Smooth muscle cell (in vitro differentiated cells): Measurements from ENCODE around the gene PLA2G2C. TPM values are rescaled to one million over a fixed set of nuclear protein-coding genes. Genes with fewer than 3 reads are reported as not detected.

Experiments used
- DNase-seq: peaks from one replicate; lab custom pipeline; 2025; ENCODE audit not compliant: unreplicated experiment; lab: John Stamatoyannopoulos, UW
- H2AFZ ChIP-seq: fragments of 200-600 bp; sonication (generic); 2 replicates; pipeline ENCODE4 v1.6.0; 2016; ENCODE audit warnings: antibody characterized with exemption, low read depth, mild to moderate bottlenecking
- H3F3A ChIP-seq: fragments of 200-600 bp; sonication (generic); 2 replicates; pipeline ENCODE4 v1.6.0; 2017; ENCODE audit warnings: antibody characterized with exemption, low read depth
- H3K27ac ChIP-seq: fragments of 200-600 bp; sonication (generic); 2 replicates; pipeline ENCODE4 v1.5.1; 2016; ENCODE audit warnings: low read depth, mild to moderate bottlenecking
- H3K27me3 ChIP-seq: fragments of 200-600 bp; sonication (generic); 2 replicates; pipeline ENCODE4 v1.6.1; 2016; ENCODE audit warnings: low read depth, mild to moderate bottlenecking
- H3K36me3 ChIP-seq: fragments of 200-600 bp; sonication (generic); 2 replicates; pipeline ENCODE4 v1.5.1; 2016; ENCODE audit warnings: low read depth
- H3K4me1 ChIP-seq: fragments of 200-600 bp; sonication (generic); 2 replicates; pipeline ENCODE4 v1.5.1; 2016; ENCODE audit warnings: low read depth
- H3K4me2 ChIP-seq: fragments of 200-600 bp; sonication (generic); 2 replicates; pipeline ENCODE4 v1.6.0; 2016; ENCODE audit warnings: mild to moderate bottlenecking
- H3K4me3 ChIP-seq: fragments of 200-600 bp; sonication (generic); 2 replicates; pipeline ENCODE4 v1.5.1; 2016; ENCODE audit warnings: mild to moderate bottlenecking
- H3K79me2 ChIP-seq: fragments of 200-600 bp; sonication (generic); 2 replicates; pipeline ENCODE4 v1.6.0; 2016; ENCODE audit warnings: low read depth, mild to moderate bottlenecking
- H3K9ac ChIP-seq: fragments of 200-600 bp; sonication (generic); 2 replicates; pipeline ENCODE4 v1.6.0; 2016; ENCODE audit warnings: low read depth
- H3K9me3 ChIP-seq: fragments of 200-600 bp; sonication (generic); replicated peaks from 2 replicates; pipeline ENCODE4 v1.5.1; 2016; ENCODE audit warnings: low read depth
- H4K20me1 ChIP-seq: fragments of 200-600 bp; sonication (generic); 2 replicates; pipeline ENCODE4 v1.6.0; 2016; ENCODE audit warnings: low read depth
- WGBS: methylation state at CpG from one replicate; pipeline ENCODE4 v1.1.7; 2016; ENCODE audit warnings: low lambda C conversion rate; 5-methylcytosine and 5-hydroxymethylcytosine counted together
- polyA plus RNA-seq: library from polyadenylated mRNA; unstranded; fragments of >200 nt; fragmentation: Nextera tagmentation; extraction: Ambion mirVana; gene quantifications from 2 replicates; pipeline ENCODE4 v1.2.1, GENCODE V29; 2016
- total RNA-seq: library from RNA; depleted of rRNA; stranded (reverse); fragments of >200 nt; gene quantifications from 2 replicates; pipeline ENCODE4 v1.2.3, GENCODE V29; 2014
- TF ChIP-seq, protein P1 (sequence below): fragments of 200-600 bp; sonication (generic); IDR thresholded peaks from 2 replicates; pipeline ENCODE4 v1.5.1; 2017; ENCODE audit warnings: borderline replicate concordance, mild to moderate bottlenecking, antibody characterized with exemption; ENCODE audit not compliant: insufficient read depth, poor library complexity, severe bottlenecking

The PLA2G2C gene
- total and polyA plus RNA-seq, 2 experiments from 2014 or later: 0.09 TPM; not detected in 1

DNA sequence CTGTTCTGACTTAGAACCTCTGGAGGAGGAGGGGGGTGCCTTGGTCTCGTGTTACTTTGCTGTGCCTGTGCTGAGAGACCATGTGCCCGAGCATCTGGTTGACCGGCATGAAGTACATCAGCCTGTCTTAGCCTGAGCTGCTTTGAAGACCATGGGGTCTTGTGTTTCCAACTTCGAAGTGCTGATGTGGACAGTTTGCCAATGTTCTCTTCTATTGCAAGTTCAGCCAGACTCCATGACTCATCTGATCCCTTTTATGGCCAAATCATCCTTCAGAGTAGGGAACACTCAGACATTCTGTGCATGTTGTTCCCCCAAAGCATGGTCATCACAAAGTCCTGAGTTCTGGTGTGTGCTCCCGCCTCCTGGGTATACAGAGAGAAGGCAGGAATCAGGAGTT lies 6.0 kb upstream of the PLA2G2C start:
- Histone ChIP-seq H3K9ac (no peak overlapping the region), H3K9me3 (no peaks in the 10 kb centered on the region), H3K4me3 (no peak overlapping the region), H3K36me3 (no peaks in the 10 kb centered on the region), H4K20me1 (no peaks in the 10 kb centered on the region), H3K79me2 (no peaks in the 10 kb centered on the region), H3K4me2 (no peak overlapping the region), H3K27me3 (no peaks in the 10 kb centered on the region), H3K27ac (no peak overlapping the region), H3K4me1 (no peaks in the 10 kb centered on the region), H3F3A (no peaks in the 10 kb centered on the region), H2AFZ (no peak overlapping the region)
- TF ChIP-seq, protein P1, sequence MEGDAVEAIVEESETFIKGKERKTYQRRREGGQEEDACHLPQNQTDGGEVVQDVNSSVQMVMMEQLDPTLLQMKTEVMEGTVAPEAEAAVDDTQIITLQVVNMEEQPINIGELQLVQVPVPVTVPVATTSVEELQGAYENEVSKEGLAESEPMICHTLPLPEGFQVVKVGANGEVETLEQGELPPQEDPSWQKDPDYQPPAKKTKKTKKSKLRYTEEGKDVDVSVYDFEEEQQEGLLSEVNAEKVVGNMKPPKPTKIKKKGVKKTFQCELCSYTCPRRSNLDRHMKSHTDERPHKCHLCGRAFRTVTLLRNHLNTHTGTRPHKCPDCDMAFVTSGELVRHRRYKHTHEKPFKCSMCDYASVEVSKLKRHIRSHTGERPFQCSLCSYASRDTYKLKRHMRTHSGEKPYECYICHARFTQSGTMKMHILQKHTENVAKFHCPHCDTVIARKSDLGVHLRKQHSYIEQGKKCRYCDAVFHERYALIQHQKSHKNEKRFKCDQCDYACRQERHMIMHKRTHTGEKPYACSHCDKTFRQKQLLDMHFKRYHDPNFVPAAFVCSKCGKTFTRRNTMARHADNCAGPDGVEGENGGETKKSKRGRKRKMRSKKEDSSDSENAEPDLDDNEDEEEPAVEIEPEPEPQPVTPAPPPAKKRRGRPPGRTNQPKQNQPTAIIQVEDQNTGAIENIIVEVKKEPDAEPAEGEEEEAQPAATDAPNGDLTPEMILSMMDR: no peak
- WGBS: 66% methylated on average over 5 of the region's 5 CpGs
- DNase-seq: no peak

DNA sequence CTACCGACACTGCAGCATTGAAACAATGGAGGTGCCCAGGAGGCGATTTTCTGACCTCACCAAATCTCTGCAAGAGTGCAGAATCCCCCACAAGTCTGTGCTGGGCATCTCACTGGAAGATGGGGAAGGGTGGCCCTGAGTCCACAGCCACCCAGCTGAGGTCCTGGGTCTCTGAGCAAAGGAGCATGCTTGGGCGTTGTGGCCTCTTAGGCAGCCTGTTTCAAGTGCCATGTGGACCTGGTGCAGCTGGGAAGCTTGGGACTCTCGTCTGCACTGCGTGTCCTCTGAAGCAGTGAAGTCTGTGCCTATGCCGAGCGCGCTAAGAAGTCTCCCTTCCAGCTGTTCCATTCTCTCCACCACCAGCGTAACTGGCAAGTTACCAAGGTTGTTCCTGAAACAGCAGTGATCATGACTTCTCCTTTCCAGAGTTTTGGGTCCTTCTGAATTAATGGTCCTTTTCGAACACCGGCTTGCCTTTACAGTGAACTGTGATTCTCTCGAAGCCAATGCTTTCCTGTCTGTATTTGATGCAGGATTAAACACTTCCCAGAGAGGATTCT lies 5.0 kb upstream of the PLA2G2C start:
- no peaks in the 10 kb centered on the region for H3K9me3 ChIP-seq

DNA sequence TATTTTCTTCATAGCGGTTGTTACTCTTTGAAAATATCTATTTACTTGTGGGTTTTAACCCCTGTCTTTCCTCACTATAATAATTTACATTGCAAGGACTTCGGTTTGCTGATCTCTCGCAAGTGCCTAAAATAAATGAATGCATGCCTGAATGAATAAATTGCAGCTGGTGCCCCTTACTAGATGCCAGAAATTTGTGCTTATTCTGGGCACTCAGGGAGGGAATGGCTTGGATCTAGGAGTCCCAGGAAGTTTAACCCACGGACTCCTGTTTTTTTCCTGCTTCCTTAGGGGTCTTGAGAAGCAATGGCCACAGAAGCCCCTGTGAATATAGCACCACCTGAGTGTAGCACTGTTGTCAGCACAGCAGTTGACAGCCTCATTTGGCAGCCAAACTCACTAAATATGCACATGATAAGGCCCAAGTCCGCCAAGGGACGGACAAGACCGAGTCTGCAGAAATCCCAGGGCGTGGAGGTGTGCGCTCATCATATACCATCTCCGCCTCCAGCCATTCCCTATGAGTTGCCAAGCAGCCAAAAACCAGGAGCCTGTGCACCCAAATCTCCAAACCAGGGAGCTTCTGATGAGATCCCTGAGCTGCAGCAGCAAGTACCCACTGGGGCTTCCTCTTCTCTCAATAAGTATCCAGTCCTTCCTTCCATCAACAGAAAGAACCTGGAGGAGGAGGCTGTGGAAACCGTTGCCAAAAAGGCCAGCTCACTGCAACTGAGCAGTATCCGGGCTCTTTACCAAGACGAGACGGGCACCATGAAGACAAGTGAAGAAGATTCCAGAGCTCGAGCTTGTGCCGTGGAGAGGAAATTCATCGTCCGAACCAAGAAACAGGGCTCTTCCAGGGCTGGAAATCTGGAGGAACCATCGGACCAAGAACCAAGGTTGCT lies 4.2 kb upstream of the PLA2G2C start:
- no peaks in the 10 kb centered on the region for H3K79me2 ChIP-seq
- H3K27me3 ChIP-seq: no peaks in the 10 kb centered on the region
- H3K36me3 ChIP-seq: no peaks in the 10 kb centered on the region
- no peak overlapping the region for H3K9ac ChIP-seq
- H3K27ac ChIP-seq: no peak overlapping the region
- 96% methylated on average over 19 of the region's 19 CpGs for WGBS
- no peak overlapping the region for H3K4me3 ChIP-seq
- peaks cover 7% of the 10 kb centered on the region for H3K4me1 ChIP-seq
- no peak overlapping the region for H2AFZ ChIP-seq
- TF ChIP-seq, protein P1: no peak
- no peaks in the 10 kb centered on the region for H3K9me3 ChIP-seq
- no peak for DNase-seq
- H4K20me1 ChIP-seq: no peaks in the 10 kb centered on the region
- no peaks in the 10 kb centered on the region for H3F3A ChIP-seq
- no peak overlapping the region for H3K4me2 ChIP-seq

More for the DNA sequence above, 5.0 kb upstream of the PLA2G2C start:
- no peak overlapping the region for H3K9ac ChIP-seq
- no peaks in the 10 kb centered on the region for H3F3A ChIP-seq
- H3K27me3 ChIP-seq: no peaks in the 10 kb centered on the region
- H2AFZ ChIP-seq: no peak overlapping the region
- no peak for DNase-seq
- H3K27ac ChIP-seq: no peak overlapping the region
- H3K4me1 ChIP-seq: peaks cover 7% of the 10 kb centered on the region
- H3K36me3 ChIP-seq: no peaks in the 10 kb centered on the region
- TF ChIP-seq, protein P1: no peak
- 93% methylated on average over 12 of the region's 12 CpGs for WGBS
- H3K4me2 ChIP-seq: no peak overlapping the region
- no peaks in the 10 kb centered on the region for H4K20me1 ChIP-seq
- H3K4me3 ChIP-seq: no peak overlapping the region
- no peaks in the 10 kb centered on the region for H3K79me2 ChIP-seq

DNA sequence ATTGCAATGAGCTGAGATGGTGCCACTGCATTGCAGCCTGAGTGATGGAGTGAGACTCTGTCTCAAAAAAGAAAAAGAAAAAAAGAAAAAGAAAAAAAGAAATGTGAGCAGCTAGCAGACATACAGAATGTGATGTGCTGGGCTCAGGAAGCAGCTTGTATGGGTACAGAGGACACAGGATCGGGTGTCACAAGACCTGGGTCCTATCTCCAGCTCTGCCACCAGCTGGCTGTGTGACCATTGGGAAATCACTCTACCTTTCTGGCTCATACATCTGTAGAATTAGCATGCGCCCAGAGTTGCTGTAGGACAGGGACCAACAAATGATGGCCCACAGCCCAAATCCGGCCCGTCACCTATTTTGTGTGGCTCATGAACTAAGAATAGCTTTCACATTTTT lies 3.3 kb upstream of the PLA2G2C start:
- Histone ChIP-seq H3K4me1 (peaks cover 7% of the 10 kb centered on the region), H3K4me3 (no peak overlapping the region), H3K27me3 (no peaks in the 10 kb centered on the region), H4K20me1 (no peaks in the 10 kb centered on the region), H3K79me2 (no peaks in the 10 kb centered on the region), H3K9me3 (no peaks in the 10 kb centered on the region), H3K36me3 (no peaks in the 10 kb centered on the region), H3F3A (peaks cover 5% of the 10 kb centered on the region), H3K27ac (no peak overlapping the region), H3K4me2 (no peak overlapping the region), H3K9ac (no peak overlapping the region), H2AFZ (no peak overlapping the region)
- TF ChIP-seq, protein P1: no peak
- DNase-seq: no peak
- WGBS: 95% methylated on average over 4 of the region's 4 CpGs
